ENCODE measurements around the gene JUND.

Gene JUND

DNA sequence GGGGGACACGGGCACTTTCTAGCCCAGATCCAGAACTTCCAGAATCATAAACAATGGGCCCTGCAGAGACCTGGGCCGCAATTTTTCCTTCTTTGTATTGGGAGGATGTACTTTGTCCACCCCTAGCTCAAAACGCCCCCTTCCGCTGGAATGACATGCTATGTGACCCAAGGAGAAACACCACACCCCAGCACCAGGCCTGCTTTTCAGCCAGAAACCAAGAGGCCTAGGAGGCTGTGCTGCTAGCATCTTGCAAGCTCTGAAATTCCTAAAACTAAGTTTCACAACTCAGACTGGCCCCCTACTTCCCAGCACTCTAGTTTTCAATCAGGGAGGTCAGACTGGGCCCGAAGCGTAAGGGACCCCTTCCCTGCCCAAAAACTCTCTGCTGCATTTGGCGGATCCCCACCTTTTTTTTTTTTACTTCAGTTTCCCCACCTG is 40.9 kb upstream of the JUND start:
- Histone ChIP-seq H3K9ac (ENCODE audit: low read length) (peak overlapping the region; percentile 90), H2AFZ (ENCODE audit: low read depth, low read length, severe bottlenecking) (no peak overlapping the region), H3K4me2 (ENCODE audit: low read depth, low read length, poor library complexity, severe bottlenecking) (peak overlapping the region; percentile 94), H3K79me2 (ENCODE audit: insufficient read depth, low read length) (peaks cover 45% of the 10 kb centered on the region), H3K4me3 (ENCODE audit: insufficient read depth, low read length, poor library complexity, severe bottlenecking) (peak overlapping the region; percentile 65), H3F3A (ENCODE audit: insufficient read depth) (peaks cover 11% of the 10 kb centered on the region), H4K20me1 (ENCODE audit: low read depth, low read length) (no peaks in the 10 kb centered on the region), H3K9me2 (replicated peaks; ENCODE audit: insufficient read depth, low read length) (no peaks in the 10 kb centered on the region), H3K36me3 (ENCODE audit: low read length) (no peaks in the 10 kb centered on the region), H3K27ac (ENCODE audit: low read depth, low read length) (peak overlapping the region; percentile 71), H3K27me3 (ENCODE audit: low read length) (no peaks in the 10 kb centered on the region), H3K9me3 (ENCODE audit: insufficient read depth, low read length) (no peaks in the 10 kb centered on the region)
- TF ChIP-seq, protein P1, sequence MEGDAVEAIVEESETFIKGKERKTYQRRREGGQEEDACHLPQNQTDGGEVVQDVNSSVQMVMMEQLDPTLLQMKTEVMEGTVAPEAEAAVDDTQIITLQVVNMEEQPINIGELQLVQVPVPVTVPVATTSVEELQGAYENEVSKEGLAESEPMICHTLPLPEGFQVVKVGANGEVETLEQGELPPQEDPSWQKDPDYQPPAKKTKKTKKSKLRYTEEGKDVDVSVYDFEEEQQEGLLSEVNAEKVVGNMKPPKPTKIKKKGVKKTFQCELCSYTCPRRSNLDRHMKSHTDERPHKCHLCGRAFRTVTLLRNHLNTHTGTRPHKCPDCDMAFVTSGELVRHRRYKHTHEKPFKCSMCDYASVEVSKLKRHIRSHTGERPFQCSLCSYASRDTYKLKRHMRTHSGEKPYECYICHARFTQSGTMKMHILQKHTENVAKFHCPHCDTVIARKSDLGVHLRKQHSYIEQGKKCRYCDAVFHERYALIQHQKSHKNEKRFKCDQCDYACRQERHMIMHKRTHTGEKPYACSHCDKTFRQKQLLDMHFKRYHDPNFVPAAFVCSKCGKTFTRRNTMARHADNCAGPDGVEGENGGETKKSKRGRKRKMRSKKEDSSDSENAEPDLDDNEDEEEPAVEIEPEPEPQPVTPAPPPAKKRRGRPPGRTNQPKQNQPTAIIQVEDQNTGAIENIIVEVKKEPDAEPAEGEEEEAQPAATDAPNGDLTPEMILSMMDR (IDR thresholded peaks at IDR 0.05; ENCODE audit: insufficient read depth, low read length, poor library complexity, severe bottlenecking): peak; percentile 45
- no peak for TF ChIP-seq EZH2phosphoT487 (conservative IDR thresholded peaks at IDR 0.05; ENCODE audit: low read length)

DNA sequence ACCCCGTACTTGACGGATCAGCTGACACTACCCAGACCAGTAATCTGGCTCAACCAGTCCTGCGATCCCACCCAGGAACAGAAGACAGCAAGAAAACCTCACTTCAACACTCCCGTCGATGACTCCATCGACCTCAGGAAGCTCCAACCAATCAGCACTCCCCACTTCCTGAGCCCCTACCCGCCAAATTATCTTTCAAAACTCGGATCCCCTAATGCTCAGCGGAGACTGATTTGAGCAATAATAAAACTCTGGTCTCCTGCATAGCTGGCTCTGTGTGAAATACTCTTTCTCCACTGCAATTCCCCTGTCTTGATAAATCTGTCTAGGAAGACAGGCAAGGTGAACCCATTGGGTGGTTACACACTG is 40.3 kb upstream of the JUND start:
- no peaks in the 10 kb centered on the region for H4K20me1 ChIP-seq (ENCODE audit: low read depth, low read length)
- H3K36me3 ChIP-seq (ENCODE audit: low read length): no peaks in the 10 kb centered on the region
- H3K27ac ChIP-seq (ENCODE audit: low read depth, low read length): peak overlapping the region; percentile 71
- H3K27me3 ChIP-seq (ENCODE audit: low read length): no peaks in the 10 kb centered on the region
- no peaks in the 10 kb centered on the region for H3K9me2 ChIP-seq (replicated peaks; ENCODE audit: insufficient read depth, low read length)
- no peak overlapping the region for H2AFZ ChIP-seq (ENCODE audit: low read depth, low read length, severe bottlenecking)
- H3K9me3 ChIP-seq (ENCODE audit: insufficient read depth, low read length): no peaks in the 10 kb centered on the region
- peaks cover 45% of the 10 kb centered on the region for H3K79me2 ChIP-seq (ENCODE audit: insufficient read depth, low read length)
- peak overlapping the region; percentile 94 for H3K4me2 ChIP-seq (ENCODE audit: low read depth, low read length, poor library complexity, severe bottlenecking)
- peak overlapping the region; percentile 90 for H3K9ac ChIP-seq (ENCODE audit: low read length)
- no peak for TF ChIP-seq EZH2phosphoT487 (conservative IDR thresholded peaks at IDR 0.05; ENCODE audit: low read length)
- TF ChIP-seq, protein P1 (IDR thresholded peaks at IDR 0.05; ENCODE audit: insufficient read depth, low read length, poor library complexity, severe bottlenecking): no peak
- peaks cover 11% of the 10 kb centered on the region for H3F3A ChIP-seq (ENCODE audit: insufficient read depth)
- peak overlapping the region; percentile 65 for H3K4me3 ChIP-seq (ENCODE audit: insufficient read depth, low read length, poor library complexity, severe bottlenecking)

DNA sequence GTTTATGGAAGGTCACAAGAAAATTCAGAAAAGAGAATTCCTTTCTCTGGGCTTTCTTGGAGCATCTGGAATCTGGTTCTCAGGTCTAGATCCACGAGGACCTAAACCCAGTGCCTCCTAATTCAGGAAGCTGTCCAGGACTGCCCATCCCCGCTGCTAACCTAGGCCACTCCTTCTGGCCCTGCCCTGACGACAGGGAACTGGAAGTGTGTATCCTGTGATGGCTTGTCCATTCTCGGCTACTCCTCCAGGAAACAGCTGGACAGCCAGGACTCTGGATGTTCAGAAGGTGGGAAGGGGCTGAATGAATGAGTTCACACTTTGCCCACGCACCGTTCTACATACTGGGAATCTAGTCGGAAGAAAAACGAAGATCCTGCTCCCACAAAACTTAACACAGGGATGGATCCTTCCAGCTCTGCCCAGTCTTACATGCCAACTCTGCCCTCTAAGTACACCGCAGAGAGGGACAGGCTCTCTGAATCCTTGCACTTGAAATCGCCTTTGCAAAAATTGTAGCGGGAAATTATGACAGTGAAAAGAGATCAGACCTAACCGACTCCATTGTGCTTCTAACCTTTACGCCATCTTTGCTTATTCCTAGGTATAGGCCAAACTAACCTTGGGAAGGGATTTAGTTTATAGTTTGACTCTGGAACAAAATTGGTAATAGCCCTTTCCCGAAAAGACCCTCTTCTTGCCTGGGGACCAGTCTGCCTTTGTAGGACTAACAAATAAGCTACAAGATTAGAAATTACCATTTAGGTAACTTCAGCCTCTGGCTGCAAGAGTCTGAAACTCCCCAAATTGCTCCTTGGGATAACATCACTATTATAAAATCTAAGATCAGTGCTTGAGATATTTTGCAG is 39.7 kb upstream of the JUND start:
- Histone ChIP-seq H3K4me3 (ENCODE audit: insufficient read depth, low read length, poor library complexity, severe bottlenecking) (peak overlapping the region; percentile 65), H3K9ac (ENCODE audit: low read length) (peak overlapping the region; percentile 90), H3K9me3 (ENCODE audit: insufficient read depth, low read length) (no peaks in the 10 kb centered on the region), H3F3A (ENCODE audit: insufficient read depth) (peaks cover 11% of the 10 kb centered on the region), H3K79me2 (ENCODE audit: insufficient read depth, low read length) (peaks cover 45% of the 10 kb centered on the region), H3K27ac (ENCODE audit: low read depth, low read length) (no peak overlapping the region), H2AFZ (ENCODE audit: low read depth, low read length, severe bottlenecking) (no peak overlapping the region), H4K20me1 (ENCODE audit: low read depth, low read length) (no peaks in the 10 kb centered on the region), H3K4me2 (ENCODE audit: low read depth, low read length, poor library complexity, severe bottlenecking) (peak overlapping the region; percentile 94), H3K36me3 (ENCODE audit: low read length) (no peaks in the 10 kb centered on the region), H3K9me2 (replicated peaks; ENCODE audit: insufficient read depth, low read length) (no peaks in the 10 kb centered on the region), H3K27me3 (ENCODE audit: low read length) (no peaks in the 10 kb centered on the region)
- no peak for TF ChIP-seq EZH2phosphoT487 (conservative IDR thresholded peaks at IDR 0.05; ENCODE audit: low read length)
- TF ChIP-seq, protein P1 (IDR thresholded peaks at IDR 0.05; ENCODE audit: insufficient read depth, low read length, poor library complexity, severe bottlenecking): no peak

All from SU-DHL-6 (cell line).